Measurements from ENCODE around the gene LPAR2.

The LPAR2 gene

DNA sequence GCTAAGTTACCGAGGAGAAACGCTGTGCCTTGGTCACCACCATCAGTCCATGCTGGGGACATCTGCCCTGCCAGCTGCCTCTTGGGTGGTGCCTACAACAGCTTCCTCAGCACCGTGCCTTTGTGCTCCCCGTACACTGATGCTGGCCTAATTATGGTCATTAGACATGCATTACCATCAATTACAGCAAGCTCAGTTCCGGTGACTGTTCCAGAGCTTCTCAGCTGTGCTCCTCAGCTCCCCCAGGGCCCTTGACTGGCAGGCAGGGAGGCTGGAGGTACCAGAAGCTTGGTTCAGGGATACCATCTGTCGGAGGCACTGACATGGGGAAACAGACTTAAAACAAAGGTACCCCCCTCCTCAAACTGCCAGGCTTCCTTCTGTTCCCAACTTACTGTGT lies 49.8 kb downstream of the LPAR2 start:
- Histone ChIP-seq H3K18ac (ENCODE audit: low read length) (no peak overlapping the region), H3K4me2 (ENCODE audit: low read length) (no peak overlapping the region), H3K23ac (ENCODE audit: low read length) (no peak overlapping the region), H4K8ac (ENCODE audit: low read depth, low read length) (no peak overlapping the region), H2BK120ac (ENCODE audit: low read depth, low read length) (no peak overlapping the region), H2BK5ac (ENCODE audit: low read length) (no peak overlapping the region), H3K36me3 (ENCODE audit: control insufficient read depth, insufficient read depth, low read length) (no peaks in the 10 kb centered on the region), H3K79me2 (ENCODE audit: control insufficient read depth, insufficient read depth, low read length) (no peaks in the 10 kb centered on the region), H2AK5ac (ENCODE audit: low read length) (no peak overlapping the region), H2BK15ac (replicated peaks; ENCODE audit: low read depth) (no peak overlapping the region), H4K5ac (ENCODE audit: low read length) (no peak overlapping the region), H3K4me3 (ENCODE audit: low read length) (no peak overlapping the region), H3K4me1 (ENCODE audit: control insufficient read depth, low read depth, low read length) (no peaks in the 10 kb centered on the region), H3K4ac (ENCODE audit: low read depth, low read length) (no peak overlapping the region), H3K9ac (ENCODE audit: low read length) (no peak overlapping the region), H3K79me1 (ENCODE audit: low read length) (no peaks in the 10 kb centered on the region), H3K56ac (ENCODE audit: low read length) (no peak overlapping the region), H3K27ac (ENCODE audit: low read depth, low read length) (no peak overlapping the region), H3K27me3 (ENCODE audit: insufficient read depth, low read length, poor library complexity) (no peaks in the 10 kb centered on the region)
- no peak for DNase-seq
- no CpG with 5 or more reads among the region's 6 CpGs for WGBS (ENCODE audit: extremely low coverage, insufficient coverage, low lambda C conversion rate)

DNA sequence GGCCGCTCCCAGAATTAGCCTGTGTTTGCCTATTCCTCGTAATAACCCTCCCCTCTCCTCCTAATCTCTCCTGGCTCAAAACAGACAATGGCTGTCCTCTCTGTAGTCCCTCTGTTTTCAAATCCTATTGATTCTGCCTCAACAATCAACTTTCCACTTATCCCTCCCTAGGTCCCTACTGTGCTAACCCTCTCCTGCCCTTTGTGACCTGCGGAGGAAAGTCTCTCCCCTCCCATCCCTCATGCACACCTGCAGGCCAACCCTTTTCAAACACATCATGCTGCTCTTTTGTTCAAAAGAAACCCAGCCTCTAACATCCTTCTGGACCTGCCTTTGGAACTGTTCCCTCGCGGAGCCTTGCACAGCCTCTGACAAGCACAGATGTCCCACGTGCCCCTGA lies 52.6 kb downstream of the LPAR2 start:
- Histone ChIP-seq H2BK120ac (ENCODE audit: low read depth, low read length) (no peak overlapping the region), H3K9ac (ENCODE audit: low read length) (no peak overlapping the region), H3K27ac (ENCODE audit: low read depth, low read length) (no peak overlapping the region), H4K5ac (ENCODE audit: low read length) (no peak overlapping the region), H3K4me1 (ENCODE audit: control insufficient read depth, low read depth, low read length) (no peaks in the 10 kb centered on the region), H3K4me3 (ENCODE audit: low read length) (no peak overlapping the region), H3K23ac (ENCODE audit: low read length) (no peak overlapping the region), H3K4ac (ENCODE audit: low read depth, low read length) (no peak overlapping the region), H2BK15ac (replicated peaks; ENCODE audit: low read depth) (no peak overlapping the region), H2AK5ac (ENCODE audit: low read length) (no peak overlapping the region), H4K8ac (ENCODE audit: low read depth, low read length) (no peak overlapping the region), H3K4me2 (ENCODE audit: low read length) (no peak overlapping the region), H3K27me3 (ENCODE audit: insufficient read depth, low read length, poor library complexity) (no peaks in the 10 kb centered on the region), H3K36me3 (ENCODE audit: control insufficient read depth, insufficient read depth, low read length) (no peaks in the 10 kb centered on the region), H3K18ac (ENCODE audit: low read length) (no peak overlapping the region), H3K79me1 (ENCODE audit: low read length) (no peaks in the 10 kb centered on the region), H2BK5ac (ENCODE audit: low read length) (no peak overlapping the region), H3K56ac (ENCODE audit: low read length) (no peak overlapping the region), H3K79me2 (ENCODE audit: control insufficient read depth, insufficient read depth, low read length) (no peaks in the 10 kb centered on the region)
- no CpG with 5 or more reads among the region's 6 CpGs for WGBS (ENCODE audit: extremely low coverage, insufficient coverage, low lambda C conversion rate)
- DNase-seq, result peak; percentile 42
